Measurements from ENCODE around the gene SIT1.

The SIT1 gene

GRCh38 chr9:35650341-35651158 lies at the start of gene SIT1:
Gene SIT1 (minus strand): TSS chr9:35650931. CDS start chr9:35650853, 78 bp downstream.
- Mint-ChIP-seq H3K27ac (peak within 1 kb of the TSS; percentile 92), H3K4me3 (peak within 1 kb of the TSS; percentile 83), H3K9me3 (no peaks in the 10 kb centered on the region), H3K4me1 (peaks cover 52% of the 10 kb centered on the region), H3K36me3 (no peaks in the 10 kb centered on the region), H3K27me3 (no peaks in the 10 kb centered on the region)
- ATAC-seq, result peak; percentile 3

GRCh38 chr9:35700031-35700430 lies 49.3 kb upstream of the SIT1 start:
- H3K36me3 Mint-ChIP-seq, result peaks cover 31% of the 10 kb centered on the region
- H3K27me3 Mint-ChIP-seq, result no peaks in the 10 kb centered on the region
- H3K9me3 Mint-ChIP-seq, result no peaks in the 10 kb centered on the region
- no peak for ATAC-seq
- no peak overlapping the region for H3K4me3 Mint-ChIP-seq
- peaks cover 11% of the 10 kb centered on the region for H3K4me1 Mint-ChIP-seq
- no peak overlapping the region for H3K27ac Mint-ChIP-seq

- no peak overlapping the region for H3K27ac Mint-ChIP-seq
- no peaks in the 10 kb centered on the region for H3K27me3 Mint-ChIP-seq
- H3K4me3 Mint-ChIP-seq, result no peak overlapping the region
- ATAC-seq, result no peak
- peaks cover 18% of the 10 kb centered on the region for H3K36me3 Mint-ChIP-seq
- H3K9me3 Mint-ChIP-seq, result no peaks in the 10 kb centered on the region
- H3K4me1 Mint-ChIP-seq, result peaks cover 11% of the 10 kb centered on the region
Observed at GRCh38 chr9:35698231-35698630, 47.5 kb upstream of the SIT1 start.

- Mint-ChIP-seq H3K4me3 (no peak overlapping the region), H3K36me3 (peaks cover 18% of the 10 kb centered on the region), H3K9me3 (no peaks in the 10 kb centered on the region), H3K27me3 (no peaks in the 10 kb centered on the region), H3K27ac (peak overlapping the region; percentile 42), H3K4me1 (peaks cover 11% of the 10 kb centered on the region)
- ATAC-seq, result peak; percentile 42
Observed at GRCh38 chr9:35697486-35697885, 46.8 kb upstream of the SIT1 start.

- peaks cover 18% of the 10 kb centered on the region for H3K36me3 Mint-ChIP-seq
- ATAC-seq, result peak; percentile 87
- H3K9me3 Mint-ChIP-seq, result no peaks in the 10 kb centered on the region
- no peak overlapping the region for H3K4me3 Mint-ChIP-seq
- peaks cover 11% of the 10 kb centered on the region for H3K4me1 Mint-ChIP-seq
- H3K27me3 Mint-ChIP-seq, result no peaks in the 10 kb centered on the region
- peak overlapping the region; percentile 42 for H3K27ac Mint-ChIP-seq
Observed at GRCh38 chr9:35696520-35697215, 45.9 kb upstream of the SIT1 start.

- Mint-ChIP-seq H3K27ac (no peak overlapping the region), H3K36me3 (peaks cover 18% of the 10 kb centered on the region), H3K27me3 (no peaks in the 10 kb centered on the region), H3K4me3 (no peak overlapping the region), H3K9me3 (no peaks in the 10 kb centered on the region), H3K4me1 (peaks cover 17% of the 10 kb centered on the region)
- ATAC-seq, result no peak
Observed at GRCh38 chr9:35695943-35696401, 45.2 kb upstream of the SIT1 start.

GRCh38 chr9:35691757-35692301 lies 41.1 kb upstream of the SIT1 start:
- H3K4me1 Mint-ChIP-seq, result peaks cover 27% of the 10 kb centered on the region
- peak overlapping the region; percentile 83 for H3K27ac Mint-ChIP-seq
- peaks cover 6% of the 10 kb centered on the region for H3K36me3 Mint-ChIP-seq
- H3K9me3 Mint-ChIP-seq, result no peaks in the 10 kb centered on the region
- H3K27me3 Mint-ChIP-seq, result no peaks in the 10 kb centered on the region
- peak overlapping the region; percentile 4 for H3K4me3 Mint-ChIP-seq
- no peak for ATAC-seq

- Mint-ChIP-seq H3K36me3 (peaks cover under 1% of the 10 kb centered on the region), H3K27me3 (no peaks in the 10 kb centered on the region), H3K9me3 (no peaks in the 10 kb centered on the region), H3K4me1 (peaks cover 21% of the 10 kb centered on the region), H3K4me3 (peak overlapping the region; percentile 95), H3K27ac (peak overlapping the region; percentile 83)
- ATAC-seq, result peak; percentile 25
Observed at GRCh38 chr9:35691334-35691650, 40.6 kb upstream of the SIT1 start.

- no peaks in the 10 kb centered on the region for H3K36me3 Mint-ChIP-seq
- no peaks in the 10 kb centered on the region for H3K9me3 Mint-ChIP-seq
- peak overlapping the region; percentile 95 for H3K4me3 Mint-ChIP-seq
- peaks cover 20% of the 10 kb centered on the region for H3K4me1 Mint-ChIP-seq
- no peaks in the 10 kb centered on the region for H3K27me3 Mint-ChIP-seq
- ATAC-seq, result peak; percentile 27
- peak overlapping the region; percentile 83 for H3K27ac Mint-ChIP-seq
Observed at GRCh38 chr9:35690614-35691333, 40.0 kb upstream of the SIT1 start.

GRCh38 chr9:35690294-35690613 lies 39.5 kb upstream of the SIT1 start:
- Mint-ChIP-seq H3K4me1 (peaks cover 20% of the 10 kb centered on the region), H3K36me3 (no peaks in the 10 kb centered on the region), H3K4me3 (peak overlapping the region; percentile 75), H3K27me3 (no peaks in the 10 kb centered on the region), H3K27ac (peak overlapping the region; percentile 83), H3K9me3 (no peaks in the 10 kb centered on the region)
- no peak for ATAC-seq

GRCh38 chr9:35689542-35690293 lies 39.0 kb upstream of the SIT1 start, which contains the start of gene TPM2:
Gene TPM2 (minus strand): TSS chr9:35689925. CDS start chr9:35689817, 108 bp downstream.
- Mint-ChIP-seq H3K27me3 (no peaks in the 10 kb centered on the region), H3K4me1 (peaks cover 20% of the 10 kb centered on the region), H3K9me3 (no peaks in the 10 kb centered on the region), H3K27ac (peak within 1 kb of the TSS; percentile 83), H3K36me3 (no peaks in the 10 kb centered on the region), H3K4me3 (peak within 1 kb of the TSS; percentile 95)
- ATAC-seq, result peak; percentile 61

GRCh38 chr9:35688558-35689541 lies 38.1 kb upstream of the SIT1 start:
- H3K4me3 Mint-ChIP-seq, result peak overlapping the region; percentile 26
- peak overlapping the region; percentile 3 for H3K27ac Mint-ChIP-seq
- ATAC-seq, result no peak
- H3K27me3 Mint-ChIP-seq, result no peaks in the 10 kb centered on the region
- no peaks in the 10 kb centered on the region for H3K36me3 Mint-ChIP-seq
- H3K9me3 Mint-ChIP-seq, result no peaks in the 10 kb centered on the region
- H3K4me1 Mint-ChIP-seq, result peaks cover 20% of the 10 kb centered on the region

GRCh38 chr9:35687972-35688557 lies 37.3 kb upstream of the SIT1 start:
- H3K27ac Mint-ChIP-seq, result no peak overlapping the region
- peaks cover 20% of the 10 kb centered on the region for H3K4me1 Mint-ChIP-seq
- no peaks in the 10 kb centered on the region for H3K36me3 Mint-ChIP-seq
- ATAC-seq, result no peak
- no peaks in the 10 kb centered on the region for H3K9me3 Mint-ChIP-seq
- no peaks in the 10 kb centered on the region for H3K27me3 Mint-ChIP-seq
- H3K4me3 Mint-ChIP-seq, result no peak overlapping the region

Measured in stimulated activated memory B cell treated with anti-CD40 and anti-IgM and Interleukin-4, amounts not matched to agents 10 μg/mL and 1 μg/mL and 100 μg/mL, for 72 hours (primary cell).